ENCODE results near the gene SNX33. TPM values are rescaled to one million over a fixed set of nuclear protein-coding genes. Genes with fewer than 3 reads are reported as not detected.
"Not testable (repeated sequence)": the region's sequence is repeated elsewhere in the genome, so short reads cannot be mapped to it uniquely, and the experiment has no call there.

The SNX33 gene
- total and polyA plus RNA-seq, 7 donors: 3.5 to 8.0 (median 3.9) TPM

- H3K27ac ChIP-seq: peak overlapping the region; percentile 25
These were observed 48.6 kb downstream of the SNX33 start for GRCh38 chr15:75696311-75696720.

DNA sequence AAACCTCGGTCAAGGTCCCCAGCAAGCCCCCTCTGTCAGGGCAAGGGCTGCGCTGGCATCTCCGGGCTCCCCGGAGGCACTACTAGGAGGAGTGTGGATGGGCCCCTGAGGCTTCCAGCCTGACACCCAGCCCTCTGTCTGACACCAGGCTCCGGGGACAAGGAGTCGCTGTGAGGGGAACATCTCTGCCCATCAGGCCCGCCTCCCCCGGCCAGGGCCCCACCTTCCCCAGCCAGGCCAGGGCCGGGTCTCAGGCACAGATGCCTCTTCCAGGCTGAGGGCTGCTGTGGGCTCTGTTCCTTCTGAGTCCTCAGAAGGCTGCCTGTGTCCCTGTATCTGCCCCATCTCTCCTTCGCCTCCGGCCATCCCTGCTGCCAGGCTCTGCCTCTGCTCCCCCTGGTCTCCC lies 49.1 kb downstream of the SNX33 start:
- peak overlapping the region; percentile 25 for H3K27ac ChIP-seq
- H3K4me3 ChIP-seq: no peak overlapping the region
- H3K4me1 ChIP-seq: peaks cover 31% of the 10 kb centered on the region
- no peaks in the 10 kb centered on the region for H3K9me3 ChIP-seq
- peaks cover 0 to 3% of the 10 kb centered on the region in 2 donors for H3K36me3 ChIP-seq (ENCODE audit: insufficient read depth in 1 of 2, low read depth in 1 of 2)
- intact Hi-C loops (cut with DNase I): no loop called here
- DNase-seq (no peak), ATAC-seq (no peak)
- H3K27me3 ChIP-seq (ENCODE audit: insufficient read depth in 3 of 3, low read length in 2 of 3): no peaks in the 10 kb centered on the region
- 78 to 87% (median 80%) methylated on average over 10 to 11 of the region's 11 CpGs for WGBS, 3 donors
- TF ChIP-seq CTCF (IDR thresholded peaks at IDR 0.05): no peak

More at GRCh38 chr15:75696311-75696720, 48.6 kb downstream of the SNX33 start:
- ATAC-seq: no peak
- DNase-seq: no peak
- Histone ChIP-seq H3K4me3 (no peak overlapping the region), H3K27me3 (ENCODE audit: insufficient read depth in 3 of 3, low read length in 2 of 3) (no peaks in the 10 kb centered on the region), H3K36me3 (ENCODE audit: insufficient read depth in 1 of 2, low read depth in 1 of 2) (peaks cover 0 to 8% of the 10 kb centered on the region in 2 donors), H3K9me3 (no peaks in the 10 kb centered on the region), H3K4me1 (peaks cover 31% of the 10 kb centered on the region)
- WGBS, 3 donors: 77 to 81% (median 78%) methylated on average over 14 of the region's 14 CpGs
- TF ChIP-seq CTCF (IDR thresholded peaks at IDR 0.05): no peak
- intact Hi-C loops (cut with DNase I): no loop called here

DNA sequence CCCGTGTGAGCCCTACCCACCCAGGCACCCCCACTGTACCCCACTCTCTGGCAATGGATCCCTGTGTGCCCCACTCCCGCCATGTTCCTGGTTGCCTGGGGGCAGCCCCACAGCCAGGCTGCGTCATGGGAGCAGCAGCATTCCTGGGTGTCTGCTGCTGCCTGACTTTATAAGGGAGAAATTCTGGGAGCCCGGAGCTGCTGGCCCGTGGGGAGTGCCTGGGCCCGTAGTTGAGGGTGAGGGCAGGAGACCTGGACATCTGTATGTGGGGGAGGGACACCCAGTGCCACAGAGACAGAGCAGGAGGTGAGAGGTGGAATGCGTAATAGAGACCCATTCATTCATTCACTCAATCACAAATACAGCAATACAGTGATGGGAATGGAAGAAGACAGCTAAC lies 49.8 kb downstream of the SNX33 start:
- no peaks in the 10 kb centered on the region for H3K36me3 ChIP-seq (ENCODE audit: insufficient read depth in 1 of 2, low read depth in 1 of 2)
- WGBS, 3 donors: 84 to 90% (median 87%) methylated on average over 7 of the region's 7 CpGs
- no peak for ATAC-seq
- H3K27ac ChIP-seq: no peak overlapping the region
- no peaks in the 10 kb centered on the region for H3K27me3 ChIP-seq (ENCODE audit: insufficient read depth in 3 of 3, low read length in 2 of 3)
- no peak for DNase-seq
- intact Hi-C loops (cut with DNase I): no loop called here
- H3K4me1 ChIP-seq: peaks cover 36% of the 10 kb centered on the region
- no peaks in the 10 kb centered on the region for H3K9me3 ChIP-seq
- TF ChIP-seq CTCF (IDR thresholded peaks at IDR 0.05): no peak
- H3K4me3 ChIP-seq: no peak overlapping the region

DNA sequence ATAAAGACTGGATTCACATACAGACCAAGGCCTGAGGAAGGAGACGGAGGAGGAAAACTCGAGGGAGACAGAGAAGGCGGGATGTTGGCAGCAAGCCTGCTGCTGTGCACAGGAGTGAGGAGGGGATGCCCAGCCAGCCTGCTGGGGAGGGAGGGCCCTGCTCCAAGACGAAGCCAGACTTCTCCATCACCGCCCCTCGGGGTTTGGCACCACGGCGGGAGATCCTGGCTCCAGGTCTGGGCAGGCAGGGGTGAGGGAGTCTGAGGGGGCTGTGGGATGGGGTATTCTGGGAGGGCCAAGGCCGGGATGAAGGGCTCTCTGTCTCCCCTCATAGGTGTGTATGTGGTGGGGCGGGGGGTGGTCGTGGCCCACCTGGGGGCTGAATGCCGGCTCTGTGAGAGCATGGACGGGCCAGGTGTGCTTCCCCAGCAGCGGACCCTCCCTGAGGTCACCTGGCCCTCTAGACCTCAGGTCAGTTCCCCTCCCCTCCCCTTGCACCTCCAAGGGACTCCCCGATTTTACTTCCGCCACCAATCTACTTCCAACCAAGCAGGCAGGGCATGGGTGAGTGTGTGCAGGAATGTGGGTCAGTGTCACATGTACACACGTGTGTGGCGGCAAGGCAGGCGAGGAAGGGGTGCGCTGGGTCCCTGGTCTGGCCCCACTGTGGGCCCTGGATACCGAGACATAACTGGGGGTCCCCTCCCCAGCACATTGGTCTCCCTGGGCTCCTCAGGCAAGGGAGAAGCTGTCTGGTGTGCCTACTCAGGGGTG lies 50.4 kb downstream of the SNX33 start:
- WGBS, 3 donors: 76 to 80% (median 77%) methylated on average over 16 to 21 of the region's 21 CpGs
- intact Hi-C loops (cut with DNase I): not testable (repeated sequence)

GRCh38 chr15:75699517-75699916 lies 51.8 kb downstream of the SNX33 start:
- WGBS, 3 donors: 67 to 73% (median 68%) methylated on average over 7 of the region's 7 CpGs

More for the DNA sequence above, 50.4 kb downstream of the SNX33 start:
- DNase-seq; H3K36me3 ChIP-seq (ENCODE audit: insufficient read depth in 1 of 2, low read depth in 1 of 2); H3K27ac ChIP-seq; ATAC-seq; H3K27me3 ChIP-seq (ENCODE audit: insufficient read depth in 3 of 3, low read length in 2 of 3); H3K9me3 ChIP-seq; H3K4me3 ChIP-seq: not testable (repeated sequence)
- peaks cover 36% of the 10 kb centered on the region for H3K4me1 ChIP-seq

GRCh38 chr15:75699961-75700874 lies 52.5 kb downstream of the SNX33 start:
- ATAC-seq; H3K36me3 ChIP-seq (ENCODE audit: insufficient read depth in 1 of 2, low read depth in 1 of 2); H3K27ac ChIP-seq; H3K9me3 ChIP-seq; H3K27me3 ChIP-seq (ENCODE audit: insufficient read depth in 3 of 3, low read length in 2 of 3); intact Hi-C loops (cut with DNase I); H3K4me3 ChIP-seq: not testable (repeated sequence)
- WGBS, 3 donors: 32 to 48% (median 37%) methylated on average over 7 to 16 of the region's 17 CpGs
- DNase-seq: peak in 1 of 2 donors; percentile 67
- H3K4me1 ChIP-seq: peaks cover 27% of the 10 kb centered on the region

More at GRCh38 chr15:75699517-75699916, 51.8 kb downstream of the SNX33 start:
- ATAC-seq; H3K27me3 ChIP-seq (ENCODE audit: insufficient read depth in 3 of 3, low read length in 2 of 3); H3K4me3 ChIP-seq; DNase-seq; H3K36me3 ChIP-seq (ENCODE audit: insufficient read depth in 1 of 2, low read depth in 1 of 2); H3K9me3 ChIP-seq; H3K27ac ChIP-seq; intact Hi-C loops (cut with DNase I): not testable (repeated sequence)
- H3K4me1 ChIP-seq: peaks cover 30% of the 10 kb centered on the region

DNA sequence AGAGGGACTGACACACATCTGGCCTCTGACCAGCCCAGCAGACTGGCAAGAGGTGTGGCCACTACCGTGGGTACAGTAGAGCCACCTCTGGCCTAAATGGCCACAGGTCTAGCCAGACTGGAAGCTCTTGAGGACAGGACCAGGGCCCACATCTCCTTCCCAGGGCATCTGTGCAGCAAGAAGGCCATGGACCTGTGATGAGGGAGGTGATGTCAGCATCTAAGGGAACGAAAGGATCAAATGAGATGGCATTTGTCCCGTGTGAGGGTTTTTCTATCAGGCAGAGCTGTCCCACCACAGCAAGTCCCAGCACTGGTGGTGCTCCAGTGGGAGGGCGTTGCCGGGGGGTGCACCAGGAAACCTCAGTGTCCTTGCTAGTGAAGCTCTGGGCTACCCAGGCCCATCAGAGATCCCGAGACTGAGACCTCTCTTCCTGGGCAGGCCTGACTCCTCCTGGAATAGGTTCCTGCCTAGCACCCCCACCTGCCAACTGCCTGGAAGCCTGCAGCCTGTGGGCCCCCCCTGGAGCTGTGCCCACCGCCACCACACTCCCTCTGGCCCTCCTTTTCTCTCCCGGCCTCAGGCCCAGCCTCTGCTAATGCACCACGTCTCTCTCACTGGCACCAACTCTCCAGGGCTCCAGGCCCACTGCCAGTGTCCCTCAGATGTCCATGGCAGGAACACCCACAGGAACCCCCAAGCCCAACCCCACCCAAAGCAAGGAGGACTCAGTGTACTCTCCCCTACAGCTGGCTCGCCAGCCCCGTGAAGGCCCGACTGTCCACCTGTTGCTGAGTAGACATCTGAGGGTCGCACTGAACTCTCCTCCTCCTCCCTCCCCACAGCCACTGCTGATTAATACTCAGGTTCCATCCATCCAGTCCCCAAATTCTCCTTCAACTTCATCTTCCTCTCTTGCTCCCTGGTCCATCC lies 53.6 kb downstream of the SNX33 start:
- H3K4me3 ChIP-seq; DNase-seq; intact Hi-C loops (cut with DNase I); H3K9me3 ChIP-seq; H3K36me3 ChIP-seq (ENCODE audit: insufficient read depth in 1 of 2, low read depth in 1 of 2); H3K27me3 ChIP-seq (ENCODE audit: insufficient read depth in 3 of 3, low read length in 2 of 3): not testable (repeated sequence)
- ATAC-seq: peak in 1 of 4 donors; percentile 2
- H3K27ac ChIP-seq: peak overlapping the region; percentile 37
- peaks cover 24% of the 10 kb centered on the region for H3K4me1 ChIP-seq
- 63 to 71% (median 69%) methylated on average over 10 to 13 of the region's 13 CpGs for WGBS, 3 donors

Measured in psoas muscle (tissue), 8 donors.